NCI-H748 (cell line): ENCODE results near the gene ACSF2.
A peak's percentile ranks its signal among the peaks of the same experiment; 100 is the strongest.
"Not testable (repeated sequence)": the region's sequence is repeated elsewhere in the genome, so short reads cannot be mapped to it uniquely, and the experiment has no call there.

Source experiments
- DNase-seq: peaks from one replicate; lab custom pipeline; 2025; ENCODE audit not compliant: unreplicated experiment; lab: John Stamatoyannopoulos, UW

ACSF2 gene

GRCh38 chr17:50406578-50406977 lies 19.4 kb upstream of the ACSF2 start:
- DNase-seq, result no peak

- DNase-seq, result no peak
These were observed 18.1 kb upstream of the ACSF2 start for GRCh38 chr17:50407921-50408320.

- DNase-seq, result no peak
These were observed 13.8 kb upstream of the ACSF2 start for GRCh38 chr17:50412188-50412732.

GRCh38 chr17:50414808-50415207 lies 11.2 kb upstream of the ACSF2 start:
- no peak for DNase-seq

DNA sequence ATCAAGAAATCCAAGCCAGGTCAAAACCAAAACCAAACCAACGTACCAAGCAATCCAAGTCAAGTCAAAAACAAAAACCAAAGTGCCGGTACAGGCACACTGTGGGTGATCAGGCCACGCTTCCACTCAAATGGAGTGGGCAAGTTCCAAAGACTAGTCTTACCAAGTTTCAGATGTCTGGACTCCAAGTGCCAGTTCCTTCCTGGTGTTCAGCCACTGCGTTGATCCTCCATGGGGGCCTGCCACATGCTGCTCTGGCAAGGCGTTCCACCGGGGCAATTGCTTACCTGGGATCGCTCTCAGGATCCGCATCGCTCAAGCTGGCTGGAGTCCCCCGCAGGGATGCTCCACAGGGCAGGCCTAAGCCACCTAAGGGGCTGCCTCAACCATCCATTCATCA lies 6.4 kb upstream of the ACSF2 start:
- not testable (repeated sequence) for DNase-seq

DNA sequence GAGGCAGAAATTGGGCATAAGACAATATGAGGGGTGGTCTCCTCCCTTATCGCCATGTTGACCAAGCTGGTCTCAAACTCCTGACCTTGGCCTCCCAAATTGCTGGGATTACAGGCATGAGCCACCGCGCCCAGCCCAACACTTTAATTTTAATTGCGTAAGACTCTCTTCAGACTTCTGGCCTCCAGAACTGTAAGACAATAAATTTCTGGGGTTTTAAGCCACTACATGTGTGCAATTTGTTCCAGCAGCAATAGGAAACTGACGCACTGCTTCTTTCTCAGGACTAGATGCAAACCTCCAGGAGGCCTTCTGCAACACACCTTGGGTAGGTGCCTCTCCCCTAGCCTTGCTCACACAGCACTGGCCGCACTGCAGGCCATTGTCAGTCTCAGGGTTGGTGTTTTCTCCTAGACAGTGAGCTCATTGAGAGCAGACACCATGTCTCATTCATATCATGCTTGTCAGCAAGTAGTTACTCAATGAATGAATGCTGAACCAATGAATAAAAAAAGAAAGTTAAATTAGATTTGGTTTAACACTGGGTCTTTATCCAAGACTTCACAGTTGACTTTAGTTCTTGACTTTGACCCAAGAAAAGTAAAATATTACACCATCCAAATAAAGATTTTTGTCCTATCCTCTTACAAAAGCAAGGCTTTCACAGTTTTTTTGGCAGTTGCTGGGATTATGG lies 5.5 kb upstream of the ACSF2 start:
- DNase-seq, result no peak

DNA sequence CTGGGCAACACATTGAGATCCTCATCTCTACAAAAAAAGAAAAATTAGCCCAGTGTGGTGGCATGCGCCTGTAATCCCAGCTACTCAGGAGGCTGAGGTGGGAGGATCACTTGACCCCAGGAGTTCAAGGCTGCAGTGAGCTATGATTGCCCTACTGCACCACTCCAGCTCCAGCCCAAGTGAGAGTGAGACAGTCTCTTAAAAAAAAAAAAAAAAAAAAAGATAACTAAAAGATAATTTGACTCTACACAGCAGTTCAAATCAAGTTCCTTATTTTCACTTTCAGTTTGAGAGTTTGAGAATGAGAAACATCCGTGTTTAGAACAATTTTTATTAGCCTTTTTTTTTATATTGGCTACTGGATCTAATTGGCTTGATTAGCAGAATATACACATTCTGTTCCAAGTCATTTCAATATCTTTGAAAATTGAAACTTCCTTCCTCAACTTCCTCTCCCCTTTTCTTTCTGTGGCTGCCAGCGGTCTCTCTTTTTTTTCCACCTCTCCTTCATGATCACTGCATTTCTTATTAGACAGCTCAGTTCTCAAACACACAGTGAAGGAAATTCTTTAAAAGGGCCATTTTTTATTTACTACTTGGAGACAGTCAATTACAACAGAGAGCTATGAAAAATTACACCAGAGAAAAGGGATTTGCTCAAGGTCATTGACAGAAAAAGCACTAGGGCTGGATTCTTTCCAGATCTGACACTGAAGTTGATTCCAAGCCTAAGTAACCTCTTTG lies 4.5 kb upstream of the ACSF2 start:
- no peak for DNase-seq

GRCh38 chr17:50422738-50423137 lies 3.3 kb upstream of the ACSF2 start:
- no peak for DNase-seq

DNA sequence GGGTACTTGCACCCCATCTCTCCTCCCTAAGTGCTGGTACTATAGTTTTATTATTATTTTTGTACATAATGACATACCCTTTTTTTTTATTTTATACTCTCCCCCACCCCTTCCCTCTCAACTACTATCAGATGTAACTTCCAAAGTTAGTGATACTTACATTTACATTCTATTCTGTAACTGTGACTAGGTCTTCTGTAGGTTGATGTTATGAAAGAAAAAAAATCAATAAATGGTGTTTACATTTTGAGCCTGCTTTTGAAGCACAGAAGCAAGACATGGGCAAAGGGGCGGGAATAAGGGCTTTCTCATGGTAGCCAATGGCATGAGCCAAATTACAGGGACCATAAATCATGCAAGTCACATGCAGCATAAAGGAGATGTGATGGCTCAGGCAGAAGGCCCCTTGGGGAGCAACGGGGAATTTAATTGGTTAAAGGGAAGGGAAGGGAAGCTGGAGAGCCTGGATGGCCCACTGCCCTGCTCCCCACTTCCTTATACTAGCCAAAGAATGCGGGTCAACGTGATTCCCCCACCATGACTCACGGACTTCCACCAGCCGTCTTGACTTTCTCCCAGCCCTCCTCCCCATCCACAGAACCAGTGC lies 2.4 kb upstream of the ACSF2 start:
- DNase-seq, result peak; percentile 51

GRCh38 chr17:50424246-50424995 lies 1.6 kb upstream of the ACSF2 start:
- DNase-seq, result no peak

- DNase-seq, result no peak
These were observed 879 bp upstream of the ACSF2 start for GRCh38 chr17:50424996-50425681.

GRCh38 chr17:50426472-50426782 lies 409 bp downstream of the ACSF2 start:
- DNase-seq, result no peak

- no peak for DNase-seq
These were observed 1.1 kb downstream of the ACSF2 start for GRCh38 chr17:50426814-50427787.

DNA sequence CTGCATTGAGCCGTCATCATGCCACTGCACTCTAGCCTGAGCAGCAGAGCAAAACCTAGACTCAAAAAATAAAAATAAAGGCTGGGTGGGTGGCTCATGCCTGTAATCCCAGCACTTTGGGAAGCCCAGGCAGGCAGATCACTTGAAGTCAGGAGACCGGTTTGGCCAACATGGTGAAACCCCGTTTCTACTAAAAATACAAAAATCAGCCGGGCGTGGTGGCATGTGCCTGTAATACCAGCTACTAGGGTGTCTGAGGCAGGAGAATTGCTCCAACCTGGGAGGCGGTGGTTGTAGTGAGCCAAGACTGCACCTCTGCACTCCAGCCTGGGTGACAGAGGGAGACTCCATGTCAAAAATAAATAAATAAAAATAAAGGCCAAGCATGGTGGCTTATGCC lies 2.1 kb downstream of the ACSF2 start:
- not testable (repeated sequence) for DNase-seq

GRCh38 chr17:50428831-50429424 lies 2.9 kb downstream of the ACSF2 start:
- DNase-seq, result no peak

DNA sequence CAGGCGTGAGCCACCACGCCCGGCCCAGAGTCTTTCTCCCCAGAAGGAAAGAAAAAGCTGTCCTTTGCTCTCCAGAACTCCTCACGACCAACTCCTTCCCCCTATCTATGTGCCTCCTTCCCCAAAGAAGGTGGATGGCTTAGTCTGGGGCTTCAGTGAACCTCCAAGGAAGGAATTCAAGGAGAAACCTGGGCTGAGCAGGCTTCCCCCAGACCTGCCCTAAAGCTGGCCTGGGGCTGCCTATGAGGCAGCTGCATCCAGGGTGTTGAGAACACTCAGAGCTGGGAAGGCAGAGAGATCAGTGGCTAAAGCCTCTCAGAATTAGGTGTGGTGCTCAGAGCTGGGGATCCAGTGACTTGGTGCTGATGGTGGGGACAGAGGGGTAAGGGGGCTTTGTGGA lies 3.8 kb downstream of the ACSF2 start:
- DNase-seq, result no peak

- no peak for DNase-seq
These were observed 5.0 kb downstream of the ACSF2 start for GRCh38 chr17:50430821-50431618.

DNA sequence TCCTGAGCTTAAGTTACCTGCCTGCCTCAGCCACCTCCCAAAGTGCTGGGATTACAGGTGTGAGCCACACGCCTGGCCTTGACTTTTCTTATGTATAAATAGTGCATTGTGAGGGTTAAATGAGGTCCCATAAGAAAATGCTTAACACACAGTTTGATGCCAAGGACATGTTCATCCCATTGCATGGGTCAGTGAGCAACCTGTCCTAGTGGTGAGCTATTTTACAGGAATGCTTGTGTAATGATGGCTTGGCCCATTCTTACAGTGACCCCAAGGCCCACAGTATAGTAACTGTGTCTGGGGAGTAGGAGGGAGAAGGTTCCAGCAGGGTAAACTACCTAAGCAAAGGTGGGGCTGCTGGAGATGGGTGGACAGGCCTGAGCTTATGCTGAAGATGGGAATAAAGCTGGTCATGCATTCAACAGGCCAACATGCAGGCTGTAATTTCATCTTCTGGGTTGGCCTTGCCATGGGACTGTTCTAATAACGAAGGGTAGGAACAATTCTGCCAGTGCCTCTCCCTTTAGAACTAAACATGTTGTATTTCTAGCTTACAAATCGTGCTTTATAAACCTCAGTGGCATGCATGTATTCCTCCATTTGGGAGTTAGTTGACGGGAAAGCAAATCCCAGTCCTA lies 6.2 kb downstream of the ACSF2 start:
- no peak for DNase-seq
